DOHH2 (cell line): ENCODE measurements around the gene MB.

Experiments used
- H3F3A ChIP-seq: fragments of 200-600 bp; sonication (generic), shearing (Covaris generic); 2 replicates; pipeline ENCODE4 v1.6.0; 2016; ENCODE audit warnings: antibody characterized with exemption, mild to moderate bottlenecking; ENCODE audit not compliant: control insufficient read depth, insufficient read depth
- H3K27ac ChIP-seq: fragments of 200-600 bp; sonication (generic); 2 replicates; pipeline ENCODE4 v1.5.1; 2014; ENCODE audit warnings: low read depth, mild to moderate bottlenecking, low read length, moderate library complexity
- H3K27me3 ChIP-seq: fragments of 200-600 bp; sonication (generic); 2 replicates; pipeline ENCODE4 v1.6.1; 2014; ENCODE audit warnings: mild to moderate bottlenecking, low read length, mixed read lengths; ENCODE audit not compliant: control insufficient read depth
- H3K36me3 ChIP-seq: fragments of 200-600 bp; sonication (generic); 2 replicates; pipeline ENCODE4 v1.6.1; 2014; ENCODE audit warnings: mild to moderate bottlenecking, low read length, moderate library complexity, mixed read lengths; ENCODE audit not compliant: control insufficient read depth
- H3K4me1 ChIP-seq: fragments of 200-600 bp; sonication (generic); 2 replicates; pipeline ENCODE4 v1.6.1; 2014; ENCODE audit warnings: mild to moderate bottlenecking, low read length, mixed read lengths; ENCODE audit not compliant: control insufficient read depth
- H3K4me2 ChIP-seq: fragments of 200-600 bp; sonication (generic); 2 replicates; pipeline ENCODE4 v1.6.0; 2014; ENCODE audit warnings: mild to moderate bottlenecking, low read length, moderate library complexity
- H3K4me3 ChIP-seq: fragments of 200-600 bp; sonication (generic); 2 replicates; pipeline ENCODE4 v1.5.1; 2014; ENCODE audit warnings: mild to moderate bottlenecking, low read length, mixed read lengths
- H3K79me2 ChIP-seq: fragments of 200-600 bp; sonication (generic); 2 replicates; pipeline ENCODE4 v1.6.1; 2014; ENCODE audit warnings: mild to moderate bottlenecking, low read length, mixed read lengths; ENCODE audit not compliant: control insufficient read depth
- H3K9me2 ChIP-seq: fragments of 200-600 bp; sonication (generic); replicated peaks from 2 replicates; pipeline ENCODE4 v1.6.1; 2014; ENCODE audit warnings: mild to moderate bottlenecking, low read length, mixed read lengths; ENCODE audit not compliant: control insufficient read depth
- H3K9me3 ChIP-seq: fragments of 200-600 bp; sonication (generic); 2 replicates; pipeline ENCODE4 v1.6.1; 2014; ENCODE audit warnings: antibody characterized with exemption, low read length, mixed read lengths; ENCODE audit not compliant: control insufficient read depth, insufficient read depth
- H4K20me1 ChIP-seq: fragments of 200-600 bp; sonication (generic); 2 replicates; pipeline ENCODE4 v1.6.0; 2014; ENCODE audit warnings: low read depth, mild to moderate bottlenecking, antibody characterized with exemption, low read length, moderate library complexity; ENCODE audit not compliant: control insufficient read depth, insufficient read depth
- EZH2phosphoT487 ChIP-seq: fragments of 200-600 bp; sonication (generic); IDR thresholded peaks from 2 replicates; pipeline ENCODE4 v1.6.1; 2017; ENCODE audit warnings: borderline replicate concordance, mild to moderate bottlenecking, antibody characterized with exemption, low read length, moderate library complexity, mixed read lengths
- TF ChIP-seq, protein P1 (sequence below): fragments of 200-600 bp; sonication (generic); IDR thresholded peaks from one replicate; pipeline ENCODE4 v1.5.1; 2014; ENCODE audit warnings: antibody characterized with exemption, mild to moderate bottlenecking, low read depth, low read length; ENCODE audit not compliant: poor library complexity, severe bottlenecking

The MB gene

DNA sequence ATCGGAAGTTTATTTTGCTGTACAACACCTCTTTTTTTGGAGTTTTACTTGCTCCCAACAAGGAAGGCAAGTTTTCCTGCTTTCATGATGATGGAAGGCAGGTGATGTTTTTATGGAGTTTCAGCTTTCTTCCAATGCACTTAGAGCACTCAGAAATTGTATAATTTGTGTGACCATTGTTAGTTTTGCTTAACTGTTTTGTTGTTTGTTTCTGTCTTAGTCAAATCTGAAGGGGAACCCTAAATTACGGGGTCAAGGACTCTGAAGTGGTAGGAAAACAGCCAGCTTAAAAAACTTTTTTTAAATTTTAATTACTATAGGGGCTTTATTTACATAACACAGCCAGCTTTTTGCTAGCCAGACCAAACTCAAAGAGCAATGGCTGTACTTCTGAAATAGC is 45.8 kb upstream of the MB start:
- H3K27ac ChIP-seq: peak overlapping the region; percentile 97
- no peaks in the 10 kb centered on the region for H3K9me2 ChIP-seq
- H3K4me3 ChIP-seq: peak overlapping the region; percentile 54
- no peaks in the 10 kb centered on the region for H4K20me1 ChIP-seq
- peaks cover 55% of the 10 kb centered on the region for H3K4me1 ChIP-seq
- H3K4me2 ChIP-seq: peak overlapping the region; percentile 69
- peaks cover 70% of the 10 kb centered on the region for H3K36me3 ChIP-seq
- H3K27me3 ChIP-seq: no peaks in the 10 kb centered on the region
- peaks cover 16% of the 10 kb centered on the region for H3K79me2 ChIP-seq
- TF ChIP-seq, protein P1, sequence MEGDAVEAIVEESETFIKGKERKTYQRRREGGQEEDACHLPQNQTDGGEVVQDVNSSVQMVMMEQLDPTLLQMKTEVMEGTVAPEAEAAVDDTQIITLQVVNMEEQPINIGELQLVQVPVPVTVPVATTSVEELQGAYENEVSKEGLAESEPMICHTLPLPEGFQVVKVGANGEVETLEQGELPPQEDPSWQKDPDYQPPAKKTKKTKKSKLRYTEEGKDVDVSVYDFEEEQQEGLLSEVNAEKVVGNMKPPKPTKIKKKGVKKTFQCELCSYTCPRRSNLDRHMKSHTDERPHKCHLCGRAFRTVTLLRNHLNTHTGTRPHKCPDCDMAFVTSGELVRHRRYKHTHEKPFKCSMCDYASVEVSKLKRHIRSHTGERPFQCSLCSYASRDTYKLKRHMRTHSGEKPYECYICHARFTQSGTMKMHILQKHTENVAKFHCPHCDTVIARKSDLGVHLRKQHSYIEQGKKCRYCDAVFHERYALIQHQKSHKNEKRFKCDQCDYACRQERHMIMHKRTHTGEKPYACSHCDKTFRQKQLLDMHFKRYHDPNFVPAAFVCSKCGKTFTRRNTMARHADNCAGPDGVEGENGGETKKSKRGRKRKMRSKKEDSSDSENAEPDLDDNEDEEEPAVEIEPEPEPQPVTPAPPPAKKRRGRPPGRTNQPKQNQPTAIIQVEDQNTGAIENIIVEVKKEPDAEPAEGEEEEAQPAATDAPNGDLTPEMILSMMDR: no peak
- no peak for TF ChIP-seq EZH2phosphoT487
- H3F3A ChIP-seq: peaks cover 27% of the 10 kb centered on the region
- peaks cover 34% of the 10 kb centered on the region for H3K9me3 ChIP-seq

- peaks cover 25% of the 10 kb centered on the region for H3K9me3 ChIP-seq
- no peaks in the 10 kb centered on the region for H3K9me2 ChIP-seq
- no peaks in the 10 kb centered on the region for H3K27me3 ChIP-seq
- peak overlapping the region; percentile 69 for H3K4me2 ChIP-seq
- peaks cover 77% of the 10 kb centered on the region for H3K36me3 ChIP-seq
- H3F3A ChIP-seq: peaks cover 27% of the 10 kb centered on the region
- peak overlapping the region; percentile 54 for H3K4me3 ChIP-seq
- H3K4me1 ChIP-seq: peaks cover 55% of the 10 kb centered on the region
- H3K27ac ChIP-seq: peak overlapping the region; percentile 97
- TF ChIP-seq, protein P1: no peak
- peaks cover 16% of the 10 kb centered on the region for H3K79me2 ChIP-seq
- H4K20me1 ChIP-seq: no peaks in the 10 kb centered on the region
Observed at GRCh38 chr22:35661464-35661863, 44.3 kb upstream of the MB start.

DNA sequence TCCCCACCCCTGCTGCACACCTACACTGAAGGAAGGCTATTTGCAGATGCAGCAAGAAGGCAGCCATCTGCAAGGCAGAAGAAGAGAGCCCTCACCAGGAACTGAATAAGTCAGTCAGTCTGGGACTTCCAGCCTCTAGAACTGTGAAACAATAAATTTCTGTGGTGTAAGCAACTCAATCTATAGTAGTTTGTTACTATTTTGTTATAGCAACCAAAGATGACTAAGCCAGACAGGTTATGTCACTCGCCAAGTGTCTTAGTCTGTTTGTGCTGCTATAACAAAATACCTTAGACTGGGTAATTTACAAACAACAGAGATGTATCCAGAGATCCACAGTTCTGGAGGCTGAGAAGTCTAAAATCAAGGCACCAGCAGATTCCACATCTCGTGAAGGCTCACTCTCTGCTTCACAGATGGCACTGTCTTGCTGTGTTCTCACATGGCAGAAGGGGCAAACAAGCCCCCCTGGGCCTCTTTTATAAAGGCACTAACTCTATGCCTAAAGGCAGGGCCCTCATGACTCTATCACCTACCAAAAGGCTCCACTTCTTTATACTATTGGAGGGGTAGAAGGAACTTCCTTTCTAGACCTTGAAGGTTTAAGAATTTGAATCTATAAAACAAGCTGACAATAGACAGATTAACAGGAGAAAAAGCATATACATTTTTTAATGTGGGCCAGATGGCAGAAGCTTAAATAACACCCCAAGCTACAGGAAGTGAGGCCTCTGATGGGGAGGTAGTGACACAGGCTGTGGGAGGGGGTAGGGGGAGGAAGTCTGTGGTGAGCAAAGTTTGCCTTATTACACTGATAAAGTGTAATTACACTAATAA is 43.4 kb upstream of the MB start:
- no peak for TF ChIP-seq EZH2phosphoT487
- TF ChIP-seq, protein P1: no peak
- no peaks in the 10 kb centered on the region for H3K27me3 ChIP-seq
- H4K20me1 ChIP-seq: no peaks in the 10 kb centered on the region
- H3K9me2 ChIP-seq: no peaks in the 10 kb centered on the region
- peak overlapping the region; percentile 54 for H3K4me3 ChIP-seq
- peaks cover 21% of the 10 kb centered on the region for H3K9me3 ChIP-seq
- H3K27ac ChIP-seq: peak overlapping the region; percentile 97
- H3K36me3 ChIP-seq: peaks cover 84% of the 10 kb centered on the region
- peaks cover 55% of the 10 kb centered on the region for H3K4me1 ChIP-seq
- peaks cover 16% of the 10 kb centered on the region for H3K79me2 ChIP-seq
- peaks cover 27% of the 10 kb centered on the region for H3F3A ChIP-seq
- peak overlapping the region; percentile 69 for H3K4me2 ChIP-seq
